ENCODE measurements around the gene PIGW.

The PIGW gene, protein sequence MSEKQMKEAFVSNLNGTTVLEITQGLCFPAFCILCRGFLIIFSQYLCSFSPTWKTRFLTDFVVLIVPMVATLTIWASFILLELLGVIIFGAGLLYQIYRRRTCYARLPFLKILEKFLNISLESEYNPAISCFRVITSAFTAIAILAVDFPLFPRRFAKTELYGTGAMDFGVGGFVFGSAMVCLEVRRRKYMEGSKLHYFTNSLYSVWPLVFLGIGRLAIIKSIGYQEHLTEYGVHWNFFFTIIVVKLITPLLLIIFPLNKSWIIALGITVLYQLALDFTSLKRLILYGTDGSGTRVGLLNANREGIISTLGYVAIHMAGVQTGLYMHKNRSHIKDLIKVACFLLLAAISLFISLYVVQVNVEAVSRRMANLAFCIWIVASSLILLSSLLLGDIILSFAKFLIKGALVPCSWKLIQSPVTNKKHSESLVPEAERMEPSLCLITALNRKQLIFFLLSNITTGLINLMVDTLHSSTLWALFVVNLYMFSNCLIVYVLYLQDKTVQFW

DNA sequence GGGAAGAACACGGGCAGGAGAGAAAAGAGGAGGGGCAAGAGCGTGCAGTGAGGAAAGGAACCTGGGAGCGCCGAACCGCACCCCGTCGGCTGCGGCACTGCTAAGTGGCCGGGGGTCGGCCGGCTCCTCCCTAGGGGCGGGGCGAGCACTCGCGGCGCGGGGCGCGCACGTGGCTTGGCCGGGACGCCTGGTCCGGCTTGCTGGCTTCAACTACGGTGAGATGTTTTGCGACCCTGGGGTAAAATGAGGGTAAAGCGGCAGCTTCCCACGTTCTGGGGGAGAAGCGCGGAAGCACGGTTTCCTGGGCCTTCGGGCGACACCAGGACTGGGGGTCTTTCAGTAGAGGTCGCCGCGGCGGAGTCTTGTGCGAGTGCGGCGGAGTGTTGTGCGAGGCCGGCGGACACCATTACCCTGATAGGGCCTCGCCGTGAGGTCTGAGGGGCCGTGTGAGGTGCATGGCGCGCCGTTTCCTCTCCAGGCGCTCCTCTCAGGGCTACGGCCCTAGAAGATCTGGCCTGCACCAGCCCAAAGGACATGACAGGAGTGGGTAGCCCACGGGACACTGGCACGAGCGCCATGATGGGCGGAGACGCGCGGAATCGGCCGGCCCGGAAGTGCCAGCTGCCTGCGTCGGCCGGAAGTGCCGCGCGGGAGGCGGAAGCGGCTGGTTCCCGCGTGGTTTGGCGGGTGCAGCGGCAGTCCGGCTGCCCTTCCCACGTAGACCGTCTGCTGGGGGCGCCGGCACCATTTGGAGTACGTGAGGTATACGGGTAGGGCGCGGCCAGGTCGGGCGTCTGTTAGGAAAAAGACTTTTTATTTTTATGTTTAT, at the start of gene PIGW, which contains the start of gene MYO19:
Gene PIGW (plus strand): TSS at position 148 of the 829 bp plus-strand sequence. CDS start 2,115 bp downstream, outside the sequence.
Gene MYO19 (minus strand): TSS at position 29 of the 829 bp plus-strand sequence. CDS start 2,330 bp downstream, outside the sequence.
- TF ChIP-seq, protein P1, sequence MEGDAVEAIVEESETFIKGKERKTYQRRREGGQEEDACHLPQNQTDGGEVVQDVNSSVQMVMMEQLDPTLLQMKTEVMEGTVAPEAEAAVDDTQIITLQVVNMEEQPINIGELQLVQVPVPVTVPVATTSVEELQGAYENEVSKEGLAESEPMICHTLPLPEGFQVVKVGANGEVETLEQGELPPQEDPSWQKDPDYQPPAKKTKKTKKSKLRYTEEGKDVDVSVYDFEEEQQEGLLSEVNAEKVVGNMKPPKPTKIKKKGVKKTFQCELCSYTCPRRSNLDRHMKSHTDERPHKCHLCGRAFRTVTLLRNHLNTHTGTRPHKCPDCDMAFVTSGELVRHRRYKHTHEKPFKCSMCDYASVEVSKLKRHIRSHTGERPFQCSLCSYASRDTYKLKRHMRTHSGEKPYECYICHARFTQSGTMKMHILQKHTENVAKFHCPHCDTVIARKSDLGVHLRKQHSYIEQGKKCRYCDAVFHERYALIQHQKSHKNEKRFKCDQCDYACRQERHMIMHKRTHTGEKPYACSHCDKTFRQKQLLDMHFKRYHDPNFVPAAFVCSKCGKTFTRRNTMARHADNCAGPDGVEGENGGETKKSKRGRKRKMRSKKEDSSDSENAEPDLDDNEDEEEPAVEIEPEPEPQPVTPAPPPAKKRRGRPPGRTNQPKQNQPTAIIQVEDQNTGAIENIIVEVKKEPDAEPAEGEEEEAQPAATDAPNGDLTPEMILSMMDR (IDR thresholded peaks at IDR 0.05; ENCODE audit: insufficient read depth, low read length, poor library complexity, severe bottlenecking), result no peak
- DNase-seq (ENCODE audit: extremely low read depth, insufficient read length), result peak; percentile 96
- Histone ChIP-seq H3K27me3 (replicated peaks; ENCODE audit: control insufficient read depth, insufficient read depth, low read length) (no peaks in the 10 kb centered on the region), H3K36me3 (ENCODE audit: control insufficient read depth, insufficient read depth, low read length) (peaks cover 13% of the 10 kb centered on the region), H3K4me3 (replicated peaks; ENCODE audit: low read depth, low read length) (peak within 1 kb of the TSS; percentile 97)

- H3K4me3 ChIP-seq (replicated peaks; ENCODE audit: low read depth, low read length), result no peak overlapping the region
- H3K36me3 ChIP-seq (ENCODE audit: control insufficient read depth, insufficient read depth, low read length), result no peaks in the 10 kb centered on the region
- H3K27me3 ChIP-seq (replicated peaks; ENCODE audit: control insufficient read depth, insufficient read depth, low read length), result peaks cover 2% of the 10 kb centered on the region; the same call in 1 of the 2 replicates
- no peak for DNase-seq (ENCODE audit: extremely low read depth, insufficient read length)
- TF ChIP-seq, protein P1 (IDR thresholded peaks at IDR 0.05; ENCODE audit: insufficient read depth, low read length, poor library complexity, severe bottlenecking), result no peak
Measured at GRCh38 chr17:36485027-36485426, 49.8 kb upstream of the PIGW start.

- Histone ChIP-seq H3K4me3 (replicated peaks; ENCODE audit: low read depth, low read length) (peak overlapping the region; percentile 69), H3K27me3 (replicated peaks; ENCODE audit: control insufficient read depth, insufficient read depth, low read length) (peaks cover 2% of the 10 kb centered on the region; the same call in 1 of the 2 replicates), H3K36me3 (ENCODE audit: control insufficient read depth, insufficient read depth, low read length) (no peaks in the 10 kb centered on the region)
- TF ChIP-seq, protein P1 (IDR thresholded peaks at IDR 0.05; ENCODE audit: insufficient read depth, low read length, poor library complexity, severe bottlenecking), result no peak
- DNase-seq (ENCODE audit: extremely low read depth, insufficient read length), result no peak
Measured at GRCh38 chr17:36485805-36486203, 49.0 kb upstream of the PIGW start.

DNA sequence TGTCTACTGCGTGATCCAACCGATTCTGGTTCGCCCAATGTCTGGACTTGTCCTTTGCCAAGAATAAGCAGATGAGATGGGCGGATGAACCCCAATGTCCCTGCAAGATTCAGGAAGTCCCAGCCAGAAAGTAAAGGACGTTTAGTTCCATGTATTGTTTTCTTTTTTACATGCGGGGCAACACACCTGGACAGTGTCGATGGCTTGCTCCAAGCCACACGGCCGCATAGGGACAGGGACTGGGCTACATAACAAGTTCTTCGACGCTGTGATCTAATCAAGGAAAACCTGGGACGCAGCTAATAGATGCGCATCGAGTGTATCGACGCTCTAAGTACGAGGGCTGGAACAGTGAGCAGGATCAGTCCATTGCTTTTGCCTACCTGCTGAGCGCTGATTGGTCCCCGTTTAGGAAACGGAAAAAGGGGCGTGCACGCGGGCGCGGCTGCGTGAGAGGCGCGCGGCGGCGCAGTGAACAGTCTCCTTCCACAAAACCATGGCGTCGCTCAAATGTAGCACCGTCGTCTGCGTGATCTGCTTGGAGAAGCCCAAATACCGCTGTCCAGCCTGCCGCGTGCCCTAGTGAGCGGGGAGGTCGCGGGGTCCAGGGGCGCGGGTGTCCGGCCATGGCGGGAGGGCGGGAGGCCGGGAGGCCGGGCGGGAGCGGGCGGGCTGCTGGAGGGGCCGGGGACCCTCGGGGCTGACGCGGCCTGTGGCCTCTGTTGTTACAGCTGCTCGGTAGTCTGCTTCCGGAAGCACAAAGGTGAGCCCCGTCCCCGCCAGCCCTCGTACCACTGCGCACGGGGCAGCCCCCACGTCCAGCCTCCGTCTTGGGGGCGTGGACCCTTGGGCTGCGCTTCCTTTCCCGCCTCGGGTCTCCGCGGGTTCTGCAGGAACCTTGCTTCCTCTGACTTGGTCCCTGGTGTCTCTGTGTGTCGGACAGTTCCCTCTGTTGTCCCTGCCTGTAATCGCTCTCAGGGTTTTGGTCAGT, 48.3 kb upstream of the PIGW start, which contains the start of gene ZNHIT3:
Gene ZNHIT3 (plus strand): TSS at position 478 of the 991 bp plus-strand sequence. CDS start 19 bp downstream, at position 497.
- TF ChIP-seq, protein P1 (IDR thresholded peaks at IDR 0.05; ENCODE audit: insufficient read depth, low read length, poor library complexity, severe bottlenecking), result no peak

More for the DNA sequence above, 48.3 kb upstream of the PIGW start, which contains the start of gene ZNHIT3:
- peak; percentile 92 for DNase-seq (ENCODE audit: extremely low read depth, insufficient read length)
- Histone ChIP-seq H3K4me3 (replicated peaks; ENCODE audit: low read depth, low read length) (peak within 1 kb of the TSS; percentile 69), H3K27me3 (replicated peaks; ENCODE audit: control insufficient read depth, insufficient read depth, low read length) (peaks cover 2% of the 10 kb centered on the region; the same call in 1 of the 2 replicates), H3K36me3 (ENCODE audit: control insufficient read depth, insufficient read depth, low read length) (no peaks in the 10 kb centered on the region)
